ENCODE measurements around the gene THOC2.

Gene THOC2

GRCh38 chrX:123562342-123563146 is 170.3 kb downstream of the THOC2 start:
- no peak for DNase-seq

- DNase-seq: no peak
These were observed 171.2 kb downstream of the THOC2 start for GRCh38 chrX:123561439-123562215.

GRCh38 chrX:123550829-123551228 is 182.0 kb downstream of the THOC2 start:
- no peak for DNase-seq
